GM18502 (cell line): ENCODE results near the gene HBM.
"Not testable (repeated sequence)": the region's sequence is repeated elsewhere in the genome, so short reads cannot be mapped to it uniquely, and the experiment has no call there.

ENCODE experiments used
- ATAC-seq: cut with Tn5 transposase; IDR thresholded peaks from one replicate; pipeline ENCODE4 v1.9.1; 2021; ENCODE audit warnings: mild to moderate bottlenecking; ENCODE audit not compliant: unreplicated experiment, poor library complexity

The HBM gene, protein sequence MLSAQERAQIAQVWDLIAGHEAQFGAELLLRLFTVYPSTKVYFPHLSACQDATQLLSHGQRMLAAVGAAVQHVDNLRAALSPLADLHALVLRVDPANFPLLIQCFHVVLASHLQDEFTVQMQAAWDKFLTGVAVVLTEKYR

DNA sequence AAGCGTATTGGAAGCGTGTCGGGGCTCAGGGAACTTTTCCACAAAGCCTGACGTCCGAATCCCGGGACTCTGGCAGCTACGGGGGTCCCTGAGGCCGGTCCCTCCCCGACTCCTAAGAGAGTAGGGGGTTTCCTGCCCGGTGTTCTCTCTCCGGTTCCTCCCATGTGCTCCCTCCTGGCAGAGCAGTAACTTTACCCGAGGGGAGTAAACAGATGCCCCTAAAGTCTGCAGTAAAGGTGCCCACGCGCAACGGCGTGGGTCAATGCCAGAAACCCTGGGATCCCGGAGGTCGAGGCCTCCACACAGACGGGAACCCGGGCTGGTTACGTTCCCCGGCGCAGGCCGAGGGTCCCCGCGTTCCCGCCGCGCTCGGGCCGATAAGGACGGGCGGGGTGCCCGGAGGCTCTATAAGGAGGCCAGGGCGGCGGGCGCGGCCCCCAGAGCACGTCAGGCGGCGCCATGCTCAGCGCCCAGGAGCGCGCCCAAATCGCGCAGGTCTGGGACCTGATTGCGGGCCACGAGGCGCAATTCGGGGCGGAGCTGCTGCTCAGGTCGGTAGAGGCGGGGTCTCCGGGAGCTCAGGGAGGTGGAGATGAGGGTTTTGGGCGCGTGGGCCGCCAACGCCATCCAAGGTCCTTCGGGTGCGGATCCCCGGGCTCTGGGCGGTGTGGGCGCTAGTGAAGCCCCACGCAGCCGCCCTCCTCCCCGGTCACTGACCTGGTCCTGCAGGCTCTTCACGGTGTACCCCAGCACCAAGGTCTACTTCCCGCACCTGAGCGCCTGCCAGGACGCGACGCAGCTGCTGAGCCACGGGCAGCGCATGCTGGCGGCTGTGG is at the start of gene HBM:
HBM (plus strand) TSS at position 440 of the 836 bp plus-strand sequence; CDS start at position 460, 20 bp downstream.
- no peak for ATAC-seq

GRCh38 chr16:116015-116414 is 49.8 kb upstream of the HBM start:
- ATAC-seq: no peak

- no peak for ATAC-seq
Observed at GRCh38 chr16:117379-118365, 48.1 kb upstream of the HBM start.

GRCh38 chr16:118857-119256 is 46.9 kb upstream of the HBM start:
- no peak for ATAC-seq

DNA sequence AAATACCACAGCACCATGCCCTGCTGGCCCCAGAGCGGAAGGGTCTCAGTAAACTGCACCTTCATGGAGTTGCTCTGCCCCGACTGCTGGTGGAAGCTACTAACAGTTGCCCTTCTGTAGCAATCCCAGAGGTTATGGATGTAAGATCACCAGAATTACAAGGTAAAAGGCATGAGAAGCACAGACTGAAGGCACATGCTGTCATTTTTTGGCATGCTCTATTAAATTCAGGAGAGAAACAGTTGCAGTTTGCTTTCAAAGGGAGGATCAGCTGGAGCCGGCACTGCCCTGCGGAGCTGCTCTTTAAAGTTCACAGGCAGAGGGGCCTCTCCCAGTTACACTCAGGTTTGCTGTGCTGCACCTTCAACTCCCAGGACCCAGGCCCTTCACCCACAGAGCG is 46.5 kb upstream of the HBM start:
- ATAC-seq: no peak

GRCh38 chr16:119835-120491 is 45.8 kb upstream of the HBM start:
- ATAC-seq: no peak

- no peak for ATAC-seq
Observed at GRCh38 chr16:120756-121155, 45.0 kb upstream of the HBM start.

- ATAC-seq: no peak
Observed at GRCh38 chr16:122361-122760, 43.4 kb upstream of the HBM start.

- ATAC-seq: not testable (repeated sequence)
Observed at GRCh38 chr16:123558-124350, 42.0 kb upstream of the HBM start.

GRCh38 chr16:125011-125410 is 40.8 kb upstream of the HBM start:
- ATAC-seq: no peak

GRCh38 chr16:129075-129474 is 36.7 kb upstream of the HBM start:
- ATAC-seq: no peak

DNA sequence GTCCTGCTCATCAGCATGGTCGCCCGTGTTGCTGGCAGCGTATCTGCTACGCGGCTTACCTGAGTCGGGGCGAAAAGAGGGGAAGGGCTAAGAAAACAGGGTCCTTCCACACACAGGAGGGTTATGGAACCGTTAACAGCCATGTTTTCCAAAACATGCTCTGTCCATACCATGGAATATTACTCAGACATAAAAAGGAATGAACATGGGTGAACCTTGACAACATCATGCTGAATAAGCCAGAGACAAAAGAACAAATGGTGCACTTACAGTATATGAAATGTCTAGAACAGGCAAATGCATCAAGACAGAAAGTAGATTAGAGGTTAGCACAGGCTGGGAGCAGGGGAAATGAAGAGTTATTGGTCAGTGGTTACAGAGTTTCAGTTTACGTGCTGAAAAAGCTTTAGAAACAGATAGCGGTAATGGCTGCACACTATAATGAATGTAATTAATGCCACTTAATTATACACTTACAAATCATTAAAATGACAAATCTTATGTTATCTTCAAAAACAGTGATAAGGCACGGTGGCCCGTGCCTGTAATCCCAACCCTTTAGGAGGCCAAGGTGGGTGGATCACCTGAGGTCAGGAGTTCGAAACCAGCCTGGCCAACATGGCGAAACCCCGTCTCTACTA is 35.1 kb upstream of the HBM start:
- ATAC-seq: no peak

DNA sequence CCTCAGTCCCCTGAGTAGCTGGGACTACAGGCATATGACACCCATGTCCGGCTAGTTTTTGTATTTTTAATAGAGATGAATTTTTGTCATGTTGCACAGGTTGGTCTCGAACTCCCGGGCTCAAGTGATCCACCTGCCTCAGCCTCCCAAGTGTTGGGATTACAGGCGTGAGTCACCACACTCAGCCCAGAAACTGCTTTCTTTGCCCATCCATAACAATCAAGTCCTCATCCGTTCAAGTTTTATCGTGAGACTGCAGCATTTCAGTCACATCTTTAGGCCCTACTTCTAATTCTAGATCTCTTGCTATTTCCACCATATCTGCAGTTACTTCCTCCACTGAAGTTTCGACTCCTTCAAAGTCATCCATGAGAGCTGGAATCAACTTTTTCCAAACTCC is 33.7 kb upstream of the HBM start:
- no peak for ATAC-seq

GRCh38 chr16:133716-134115 is 32.1 kb upstream of the HBM start:
- ATAC-seq: no peak

GRCh38 chr16:138049-138417 is 27.7 kb upstream of the HBM start:
- no peak for ATAC-seq

DNA sequence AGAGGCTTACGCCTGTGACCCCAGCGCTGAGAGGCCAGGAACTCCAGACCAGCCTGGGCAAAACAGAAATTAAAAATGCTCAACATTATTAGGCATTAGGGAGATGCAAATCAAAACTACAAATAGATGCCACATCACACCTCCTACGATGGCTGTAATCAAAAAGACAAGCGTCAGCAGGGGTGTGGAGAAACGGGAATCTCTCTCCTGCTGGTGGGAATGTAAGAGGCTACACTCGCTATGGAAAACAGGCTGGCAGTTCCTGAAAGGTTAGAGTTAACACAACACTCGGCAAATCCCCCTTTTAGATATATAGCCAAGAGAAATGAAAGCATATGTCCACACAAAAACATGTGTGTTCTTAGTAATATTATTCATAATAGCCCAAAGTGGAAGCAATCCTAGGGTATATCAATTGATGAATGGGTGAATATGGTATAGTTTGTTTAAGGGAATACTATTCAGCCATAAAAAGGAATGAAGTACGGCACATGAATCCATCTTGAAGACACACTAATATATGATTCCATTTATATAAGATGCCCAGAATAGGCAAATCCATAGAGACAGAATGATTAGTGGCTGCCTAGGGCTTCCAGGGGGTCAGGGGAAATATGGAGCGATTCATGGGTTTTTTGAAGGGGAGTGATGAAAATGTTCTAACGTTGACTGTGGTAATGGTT is 25.5 kb upstream of the HBM start:
- no peak for ATAC-seq

DNA sequence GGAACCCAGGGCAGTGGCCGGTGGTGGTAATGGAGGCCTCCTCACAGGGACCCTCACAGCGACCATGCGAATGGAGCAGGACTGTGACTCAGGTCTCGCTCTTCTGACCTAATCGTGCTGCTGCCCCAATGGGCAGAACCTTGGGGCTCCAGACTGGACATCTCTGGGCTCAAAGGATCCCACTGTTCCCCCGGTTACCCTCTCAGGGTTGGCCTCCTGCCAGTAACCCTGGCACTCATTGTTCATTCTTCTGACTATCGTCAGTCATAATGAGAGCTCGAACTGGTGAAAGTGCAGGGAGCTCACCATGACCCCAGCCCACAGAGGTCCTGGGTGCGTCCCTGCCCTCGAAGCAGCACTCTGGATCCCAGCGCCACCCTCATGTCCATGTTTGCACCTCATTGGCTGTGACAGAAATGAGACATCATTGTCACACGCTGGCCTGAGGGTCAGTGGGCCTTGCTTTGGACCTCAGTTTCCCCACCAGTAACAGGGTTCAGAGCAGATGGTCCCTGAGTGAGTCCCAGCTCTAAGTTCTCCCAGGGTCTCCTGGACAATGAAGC is 23.3 kb upstream of the HBM start:
- no peak for ATAC-seq

- no peak for ATAC-seq
Observed at GRCh38 chr16:143047-143446, 22.7 kb upstream of the HBM start.
